Measurements from ENCODE around the gene SLC23A2.
"Not testable (repeated sequence)": the region's sequence is repeated elsewhere in the genome, so short reads cannot be mapped to it uniquely, and the experiment has no call there.

SLC23A2 gene

DNA sequence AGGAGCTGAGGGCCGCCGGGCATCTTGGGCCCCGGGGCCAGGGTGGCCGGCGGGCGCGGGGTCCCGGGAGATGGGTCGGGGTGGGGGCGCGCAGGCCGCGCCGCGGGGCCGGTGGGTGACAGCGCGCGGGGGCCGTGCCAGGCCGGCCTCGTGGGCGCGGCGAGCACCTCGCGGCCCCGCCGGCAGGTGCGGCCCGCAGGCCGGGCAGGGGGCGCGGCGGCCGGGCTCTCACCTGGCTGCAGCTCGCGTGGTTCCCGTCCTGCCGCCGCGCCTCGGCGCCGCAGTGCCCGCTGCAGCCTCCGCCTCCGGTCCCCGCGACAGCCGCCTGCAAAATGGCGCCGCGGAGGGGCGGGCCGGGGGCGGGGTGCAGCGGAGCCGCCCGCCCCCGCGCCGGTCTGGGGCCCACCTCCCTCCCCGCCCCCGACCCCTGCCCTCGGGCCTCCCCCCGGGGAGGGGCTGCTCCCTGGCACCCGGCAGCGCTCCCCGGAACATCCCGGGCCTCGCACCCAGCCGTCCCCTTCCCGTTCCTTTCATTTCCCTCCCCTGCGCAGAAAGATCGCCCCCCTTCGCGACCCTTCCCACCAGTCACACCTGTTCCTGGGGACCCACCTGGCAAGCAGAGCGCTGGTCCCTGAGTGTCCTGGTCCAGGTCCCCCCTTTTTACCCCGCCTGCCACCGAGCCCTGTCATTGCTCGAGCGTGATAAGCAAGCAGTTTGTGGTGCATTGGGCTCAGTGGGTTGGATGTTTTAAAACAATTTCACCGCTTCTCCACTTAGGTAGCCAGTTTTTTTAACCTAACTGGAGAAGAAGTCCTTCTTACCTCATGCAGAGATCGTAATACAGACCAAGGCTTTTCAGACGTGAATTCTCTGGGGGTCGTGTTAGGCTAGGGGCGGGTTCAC lies at the start of gene SLC23A2:
SLC23A2 (minus strand) TSS at position 337 of the 903 bp plus-strand sequence. CDS start 68,948 bp downstream, outside the sequence.
- DNase-seq (ENCODE audit: low spot score), result no peak

DNA sequence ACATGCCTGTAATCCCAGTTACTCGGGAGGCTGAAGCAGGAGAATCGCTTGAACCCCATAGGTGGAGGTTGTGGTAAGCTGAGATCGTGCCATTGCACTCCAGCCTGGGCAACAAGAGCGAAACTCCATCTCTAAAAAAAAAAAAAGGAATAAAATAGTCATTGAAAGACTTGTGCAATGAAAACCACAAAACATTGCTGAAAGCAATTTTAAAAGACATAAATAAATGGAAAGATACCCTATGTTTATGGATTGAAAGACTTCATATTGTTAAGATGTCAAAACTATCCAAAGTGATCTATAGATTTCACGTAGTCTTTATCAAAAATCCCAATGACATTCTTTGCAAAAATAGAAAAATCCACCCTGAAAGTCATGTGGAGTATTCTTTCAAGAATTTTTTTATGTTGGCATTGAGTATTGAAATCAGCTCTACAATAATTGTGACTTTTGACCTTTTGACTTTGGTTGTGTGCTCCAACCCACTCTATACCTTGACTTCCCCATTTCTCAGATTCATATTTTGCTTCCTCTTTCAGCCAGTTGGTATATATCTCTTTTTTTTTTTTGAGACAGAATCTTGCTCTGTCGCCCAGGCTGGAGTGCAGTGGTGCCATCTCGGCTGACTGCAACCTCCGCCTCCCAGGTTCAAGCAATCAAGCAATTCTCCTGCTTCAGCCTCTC lies 45.5 kb upstream of the SLC23A2 start:
- DNase-seq (ENCODE audit: low spot score), result no peak

DNA sequence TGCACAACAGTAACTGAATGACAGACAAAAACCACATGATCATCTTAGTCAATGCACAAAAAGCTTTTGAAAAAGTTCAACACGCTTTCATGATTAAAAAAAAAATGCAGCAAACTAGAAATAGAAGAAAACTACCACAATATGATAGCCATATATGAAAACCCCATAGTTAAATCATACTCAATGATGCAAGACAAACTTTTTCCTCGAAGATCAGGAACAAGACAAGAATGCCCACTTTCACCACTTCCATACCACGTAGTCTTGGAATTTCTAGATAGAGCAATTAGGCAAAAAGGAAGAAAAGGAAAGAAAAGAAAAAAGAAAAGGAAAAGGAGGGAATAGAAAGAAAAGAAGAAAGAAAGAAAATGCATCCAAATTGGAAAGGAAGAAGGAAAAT lies 44.6 kb upstream of the SLC23A2 start:
- DNase-seq (ENCODE audit: low spot score), result no peak

DNA sequence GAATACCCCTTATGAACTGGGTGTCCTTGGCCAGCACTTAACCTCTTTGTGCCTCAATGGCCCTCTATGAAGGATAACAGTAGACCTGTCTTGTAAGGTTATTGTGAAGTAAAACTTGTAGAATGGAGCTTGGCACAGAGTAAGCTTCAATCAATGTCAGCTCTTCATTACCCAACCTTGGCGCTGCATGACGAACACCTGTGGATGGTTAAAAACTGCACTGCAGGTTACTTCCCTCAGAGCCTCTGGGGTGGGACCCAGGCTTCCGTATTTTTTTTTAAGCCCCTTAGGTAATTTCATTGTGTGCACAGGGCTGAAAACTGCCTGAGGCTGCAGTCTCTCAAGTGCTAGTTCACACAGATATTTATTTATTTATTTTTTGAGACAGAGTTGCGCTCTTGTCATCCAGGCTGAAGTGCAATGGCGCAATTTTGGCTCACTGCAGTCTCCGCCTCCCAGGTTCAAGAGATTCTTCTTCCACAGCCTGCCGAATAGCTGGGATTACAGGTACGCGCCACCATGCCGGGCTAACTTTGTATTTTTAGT lies 42.8 kb upstream of the SLC23A2 start:
- DNase-seq (ENCODE audit: low spot score), result no peak

DNA sequence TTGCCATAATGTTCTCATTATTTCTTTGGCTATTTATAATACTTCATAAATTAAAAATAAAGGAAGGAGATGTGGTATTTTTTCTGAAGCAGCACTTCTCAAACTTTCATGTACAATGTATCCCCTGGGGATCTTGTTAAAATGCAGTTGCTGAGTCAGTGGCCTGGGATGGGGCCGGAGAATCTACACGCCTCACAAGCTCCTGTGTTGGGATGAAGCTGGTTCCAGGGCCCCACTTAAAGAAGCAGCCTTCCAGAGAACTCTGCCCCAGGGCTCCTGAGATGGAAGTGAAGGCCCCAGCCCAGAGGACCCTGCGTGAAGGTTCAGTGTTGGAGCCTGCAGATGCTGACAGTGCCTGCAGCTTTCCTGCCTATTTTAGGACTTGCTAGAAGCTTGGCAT lies 40.1 kb upstream of the SLC23A2 start:
- no peak for DNase-seq (ENCODE audit: low spot score)

DNA sequence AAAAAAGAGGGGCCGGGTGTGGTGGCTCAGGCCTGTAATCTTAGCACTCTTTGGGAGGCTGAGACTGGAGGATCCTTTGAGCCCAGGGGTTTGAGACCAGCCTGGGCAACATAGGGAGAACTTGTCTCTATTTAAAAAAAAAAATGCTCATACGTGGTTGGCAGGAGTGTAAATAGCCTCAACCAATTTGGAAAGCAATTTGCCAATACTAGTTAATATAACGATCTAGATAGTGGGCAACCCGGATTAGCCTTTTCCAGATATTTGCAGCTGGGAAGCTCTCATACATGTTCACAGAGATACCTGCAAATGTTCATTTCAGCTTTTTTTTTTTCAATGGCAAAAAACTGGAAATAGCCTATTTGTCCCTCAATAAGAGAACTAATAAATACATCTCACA lies 39.0 kb upstream of the SLC23A2 start:
- no peak for DNase-seq (ENCODE audit: low spot score)

DNA sequence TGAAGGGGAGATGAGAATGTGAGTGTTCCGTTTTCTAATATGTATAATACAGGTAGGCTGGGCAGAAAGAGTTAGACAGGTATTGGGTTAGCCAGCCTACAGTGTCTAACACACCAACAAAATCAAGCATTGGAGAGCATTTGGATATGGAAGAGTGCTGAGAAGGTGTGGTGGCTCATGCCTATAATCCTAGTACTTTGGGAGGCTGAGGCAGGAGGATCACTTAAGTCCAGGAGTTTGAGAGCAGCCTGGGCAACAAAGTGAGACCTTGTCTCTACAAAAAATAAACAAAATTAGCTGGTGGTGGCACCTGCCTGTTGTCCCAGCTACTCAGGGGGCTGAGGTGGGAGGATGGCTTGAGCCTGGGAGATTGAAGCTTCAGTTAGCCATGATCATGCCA lies 38.6 kb upstream of the SLC23A2 start:
- no peak for DNase-seq (ENCODE audit: low spot score)

DNA sequence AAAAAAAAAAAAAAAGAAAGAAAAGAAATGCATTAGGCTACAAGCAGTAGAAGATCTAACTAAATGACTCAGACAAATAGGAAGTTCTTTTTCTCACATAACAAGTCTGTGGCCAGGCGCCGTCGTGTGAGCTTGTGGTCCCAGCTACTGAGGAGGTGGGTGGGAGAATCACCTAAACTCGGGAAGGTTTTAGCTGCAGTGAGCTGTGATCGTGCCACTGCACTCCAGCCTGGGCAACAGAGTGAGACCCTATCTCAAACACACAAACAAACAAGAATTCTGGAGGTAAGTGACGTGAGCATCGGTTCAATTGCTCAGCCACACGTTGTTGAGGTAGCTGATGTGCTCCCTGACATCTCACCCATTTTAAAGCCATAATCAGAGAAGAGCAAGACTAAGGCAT lies 37.9 kb upstream of the SLC23A2 start:
- DNase-seq (ENCODE audit: low spot score), result no peak

DNA sequence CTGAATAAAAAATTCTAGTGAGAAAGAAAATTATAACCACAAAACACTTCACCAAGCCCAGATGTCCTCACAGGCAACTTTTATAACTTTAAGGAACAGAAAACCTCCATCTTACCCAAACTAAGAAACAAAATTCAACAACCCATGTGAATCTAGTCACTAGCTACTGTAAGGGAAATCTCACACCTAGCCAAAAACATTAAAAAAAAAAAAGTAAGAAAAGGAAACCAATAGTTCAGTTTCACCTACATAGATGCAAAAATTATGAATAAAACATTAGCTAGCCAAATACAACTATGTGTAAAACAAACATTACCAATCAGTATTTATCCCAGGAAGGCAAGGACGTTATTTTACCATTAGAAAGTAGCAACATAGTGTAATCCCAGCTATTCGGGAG lies 35.5 kb upstream of the SLC23A2 start:
- no peak for DNase-seq (ENCODE audit: low spot score)

DNA sequence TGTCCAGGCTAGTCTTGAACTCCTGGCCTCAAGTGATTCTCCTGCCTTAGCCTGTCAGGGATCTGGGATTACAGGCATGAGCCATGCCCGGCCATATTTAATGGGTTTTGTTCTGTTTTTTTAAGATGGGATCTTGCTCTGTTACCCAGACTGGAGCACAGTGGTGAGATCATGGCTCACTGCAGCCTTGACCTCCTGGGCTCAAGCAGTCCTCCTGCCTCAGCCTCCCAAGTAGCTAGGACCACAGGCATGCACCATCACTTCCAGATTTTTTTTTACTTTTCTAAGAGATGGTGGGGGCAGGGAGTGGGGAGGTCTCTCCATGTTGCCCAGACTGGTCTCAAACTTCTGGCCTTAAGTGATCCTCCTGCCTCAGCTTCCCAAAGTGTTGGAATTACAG lies 34.2 kb upstream of the SLC23A2 start:
- not testable (repeated sequence) for DNase-seq (ENCODE audit: low spot score)

DNA sequence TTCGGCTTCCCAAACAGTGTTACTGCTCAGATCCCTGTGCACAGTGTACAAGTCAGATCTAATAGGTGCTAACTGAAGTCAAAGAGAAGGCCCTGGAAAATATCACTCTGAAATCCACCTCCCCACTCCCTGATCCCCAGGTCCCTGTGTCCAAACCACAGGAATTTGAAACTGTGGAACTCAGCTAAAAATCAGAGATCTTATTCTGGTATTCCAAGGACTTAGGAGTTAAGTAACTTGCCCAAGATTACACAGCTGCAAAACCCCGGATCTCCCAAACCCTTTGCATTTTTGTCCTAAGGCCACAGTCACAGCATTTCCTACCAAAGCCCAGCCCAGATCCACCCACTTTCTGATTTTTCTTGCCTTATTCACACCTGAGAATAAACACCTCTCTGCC lies 32.3 kb upstream of the SLC23A2 start:
- no peak for DNase-seq (ENCODE audit: low spot score)

DNA sequence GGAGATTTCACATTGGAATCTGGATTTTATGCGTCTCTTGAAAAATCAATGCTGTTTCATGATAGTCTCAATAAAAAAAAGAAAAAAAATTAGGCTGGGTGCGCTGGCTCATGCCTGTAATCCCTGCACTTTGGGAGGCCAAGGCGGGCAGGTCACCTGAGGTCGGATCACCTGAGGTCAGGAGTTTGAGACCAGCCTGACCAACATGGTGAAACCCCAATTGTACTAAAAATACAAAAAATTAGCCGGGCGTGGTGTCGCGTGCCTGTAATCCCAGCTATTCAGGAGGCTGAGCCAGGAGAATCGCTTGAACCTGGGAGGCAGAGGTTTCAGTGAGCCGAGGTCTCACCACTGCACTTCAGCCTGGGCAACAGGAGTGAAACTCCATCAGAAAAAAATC lies 30.4 kb upstream of the SLC23A2 start:
- DNase-seq (ENCODE audit: low spot score), result not testable (repeated sequence)

DNA sequence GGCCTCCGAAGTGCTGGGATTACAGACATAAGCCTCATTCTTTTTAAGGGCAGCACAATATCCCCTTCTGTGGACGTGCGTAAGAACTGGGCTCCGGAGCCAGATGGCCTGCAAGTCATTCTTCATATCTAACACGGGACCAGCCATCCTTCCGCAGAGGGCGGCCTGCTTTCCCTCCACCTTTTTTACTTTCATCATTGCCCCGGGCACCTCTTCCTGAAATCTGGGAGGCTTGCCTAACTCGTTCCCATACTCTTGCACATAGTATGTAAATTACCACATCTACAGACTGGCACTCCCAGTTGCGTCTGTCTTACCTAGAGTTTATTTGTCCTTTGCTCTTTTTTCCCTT lies 29.9 kb upstream of the SLC23A2 start:
- DNase-seq (ENCODE audit: low spot score), result no peak

DNA sequence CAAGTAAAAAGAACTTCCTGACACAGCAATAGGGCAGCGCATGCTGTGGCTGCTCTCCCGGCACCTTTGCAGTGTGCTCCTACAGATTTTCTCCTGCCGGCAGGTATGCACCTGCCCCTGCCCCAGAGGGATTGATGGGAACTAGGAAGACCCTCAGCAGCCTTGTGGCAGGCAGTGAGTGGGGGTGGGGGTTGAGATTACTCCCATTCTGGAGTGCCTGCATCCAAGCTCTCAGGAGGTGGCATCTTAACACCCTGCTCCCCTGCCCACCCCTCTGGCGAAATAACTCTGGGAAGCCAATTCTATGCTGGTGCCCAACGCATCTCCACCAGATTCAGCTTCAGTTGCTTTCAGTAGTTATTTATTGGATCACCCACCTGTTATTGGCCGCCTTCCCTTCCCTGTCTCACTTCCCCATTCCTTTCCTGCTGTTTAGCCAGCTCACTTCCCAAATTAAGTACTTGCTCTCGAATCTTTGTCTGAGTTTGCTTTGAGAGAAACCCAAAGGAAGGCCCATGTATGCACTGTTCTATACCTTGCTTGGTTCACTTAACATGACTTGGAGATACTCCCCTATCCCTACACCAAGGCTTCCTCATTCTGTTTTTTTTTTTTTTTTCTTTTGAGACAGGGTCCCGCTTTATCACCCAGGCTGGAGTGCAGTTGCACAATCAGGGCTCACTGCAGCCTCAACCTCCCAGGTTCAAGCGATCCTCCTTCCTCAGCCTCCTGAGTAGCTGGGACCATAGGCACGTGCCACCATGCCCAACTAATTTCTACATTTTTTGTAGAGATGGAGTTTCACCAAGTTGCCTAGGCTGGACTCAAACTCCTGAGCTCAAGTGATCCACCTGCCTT lies 29.3 kb upstream of the SLC23A2 start:
- no peak for DNase-seq (ENCODE audit: low spot score)

DNA sequence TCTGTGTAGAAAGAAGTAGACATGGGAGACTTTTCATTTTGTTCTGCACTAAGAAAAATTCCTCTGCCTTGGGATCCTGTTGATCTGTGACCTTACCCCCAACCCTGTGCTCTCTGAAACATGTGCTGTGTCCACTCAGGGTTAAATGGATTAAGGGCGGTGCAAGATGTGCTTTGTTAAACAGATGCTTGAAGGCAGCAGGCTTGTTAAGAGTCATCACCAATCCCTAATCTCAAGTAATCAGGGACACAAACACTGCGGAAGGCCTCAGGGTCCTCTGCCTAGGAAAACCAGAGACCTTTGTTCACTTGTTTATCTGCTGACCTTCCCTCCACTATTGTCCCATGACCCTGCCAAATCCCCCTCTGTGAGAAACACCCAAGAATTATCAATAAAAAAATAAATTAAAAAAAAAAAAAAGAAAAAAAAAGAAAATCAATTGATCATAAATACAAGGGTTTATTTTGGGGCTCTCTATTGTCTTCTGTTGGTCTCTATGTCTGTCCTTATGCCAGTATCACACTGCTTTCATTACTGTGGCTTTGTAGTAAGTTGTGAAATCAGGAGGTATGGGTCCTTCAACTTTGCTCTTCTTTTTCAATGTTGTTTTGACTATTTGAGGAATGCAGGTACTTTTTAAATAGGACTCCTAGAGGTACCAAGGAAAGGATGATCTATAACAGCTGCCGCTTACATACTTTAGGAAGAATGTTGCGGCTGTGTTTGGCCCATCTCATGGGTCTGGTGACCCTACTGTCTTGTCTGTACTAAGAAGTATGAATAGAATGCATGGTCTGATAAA lies 27.1 kb upstream of the SLC23A2 start:
- not testable (repeated sequence) for DNase-seq (ENCODE audit: low spot score)

DNA sequence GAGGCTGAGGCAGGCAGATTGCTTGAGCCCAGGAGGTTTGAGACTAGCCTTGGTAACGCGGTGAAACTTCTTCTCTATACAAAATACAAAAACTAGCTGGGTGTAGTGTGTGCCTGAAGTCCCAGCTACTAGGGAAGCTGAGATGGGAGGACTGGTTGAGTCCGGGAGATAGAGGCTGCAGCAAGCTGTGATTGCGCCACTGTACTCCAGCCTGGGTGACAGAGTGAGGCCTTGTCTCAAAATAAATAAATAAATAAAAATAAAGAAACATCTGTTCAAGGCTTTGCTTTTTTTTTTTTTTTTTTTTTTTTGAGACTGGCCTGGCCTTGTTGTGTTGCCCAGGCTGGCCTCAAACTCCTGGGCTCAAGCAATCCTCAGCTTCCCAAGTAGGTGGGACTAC lies 23.7 kb upstream of the SLC23A2 start:
- DNase-seq (ENCODE audit: low spot score), result no peak

DNA sequence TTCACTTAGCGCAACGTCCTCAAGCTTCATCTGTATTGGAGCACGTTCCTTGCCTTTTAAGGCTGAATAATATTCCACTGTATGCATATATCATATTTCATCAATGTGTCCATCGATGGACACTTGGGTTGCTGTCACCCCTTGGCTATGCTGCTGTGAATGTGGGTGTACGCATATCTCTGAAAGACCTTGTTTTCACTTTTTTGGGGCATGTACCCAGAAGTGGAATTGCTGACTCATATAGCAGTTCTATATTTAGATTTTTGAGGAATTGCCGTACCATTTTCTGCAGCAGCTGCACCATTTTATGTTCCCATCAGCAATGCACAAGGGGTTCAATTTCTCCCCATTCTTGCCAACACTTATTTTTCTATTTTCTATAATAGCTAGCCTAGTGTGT lies 22.8 kb upstream of the SLC23A2 start:
- no peak for DNase-seq (ENCODE audit: low spot score)

DNA sequence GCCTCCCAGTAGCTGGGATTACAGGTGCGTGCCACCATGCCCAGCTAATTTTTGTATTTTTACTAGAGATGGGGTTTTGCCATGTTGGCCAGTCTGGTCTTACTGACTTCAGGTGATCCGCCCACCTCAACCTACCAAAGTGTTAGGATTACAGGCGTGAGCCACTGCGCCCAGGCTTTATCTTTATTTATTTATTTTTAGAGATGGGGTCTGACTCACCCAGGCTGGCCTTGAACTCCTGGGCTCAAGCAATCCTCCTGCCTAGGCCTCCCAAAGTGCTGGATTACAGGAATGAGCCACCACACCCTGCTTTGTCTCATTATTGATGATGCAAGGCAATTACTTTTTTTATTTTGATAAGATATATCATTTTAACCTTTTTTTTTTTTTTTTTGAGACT lies 21.9 kb upstream of the SLC23A2 start:
- DNase-seq (ENCODE audit: low spot score), result not testable (repeated sequence)

DNA sequence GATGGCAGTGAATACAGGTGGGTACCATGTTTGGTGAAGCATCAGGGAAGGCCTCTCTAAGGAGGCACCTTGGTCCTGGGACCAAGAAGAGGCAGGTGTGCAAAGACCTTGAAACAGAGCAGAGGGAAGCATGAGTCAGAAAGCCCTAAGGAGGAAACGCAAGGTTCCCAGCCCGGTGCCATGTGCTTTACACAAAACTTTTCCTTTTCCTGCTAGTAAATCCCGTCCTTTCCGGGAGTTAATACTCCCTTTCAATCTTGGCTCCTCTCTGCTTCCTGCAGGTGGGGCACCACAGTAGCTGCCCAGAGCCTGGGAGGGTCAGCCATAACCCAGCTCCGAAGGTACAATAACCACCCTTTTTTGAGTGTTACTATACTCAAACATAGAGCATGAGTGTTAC lies 19.4 kb upstream of the SLC23A2 start:
- DNase-seq (ENCODE audit: low spot score), result no peak

DNA sequence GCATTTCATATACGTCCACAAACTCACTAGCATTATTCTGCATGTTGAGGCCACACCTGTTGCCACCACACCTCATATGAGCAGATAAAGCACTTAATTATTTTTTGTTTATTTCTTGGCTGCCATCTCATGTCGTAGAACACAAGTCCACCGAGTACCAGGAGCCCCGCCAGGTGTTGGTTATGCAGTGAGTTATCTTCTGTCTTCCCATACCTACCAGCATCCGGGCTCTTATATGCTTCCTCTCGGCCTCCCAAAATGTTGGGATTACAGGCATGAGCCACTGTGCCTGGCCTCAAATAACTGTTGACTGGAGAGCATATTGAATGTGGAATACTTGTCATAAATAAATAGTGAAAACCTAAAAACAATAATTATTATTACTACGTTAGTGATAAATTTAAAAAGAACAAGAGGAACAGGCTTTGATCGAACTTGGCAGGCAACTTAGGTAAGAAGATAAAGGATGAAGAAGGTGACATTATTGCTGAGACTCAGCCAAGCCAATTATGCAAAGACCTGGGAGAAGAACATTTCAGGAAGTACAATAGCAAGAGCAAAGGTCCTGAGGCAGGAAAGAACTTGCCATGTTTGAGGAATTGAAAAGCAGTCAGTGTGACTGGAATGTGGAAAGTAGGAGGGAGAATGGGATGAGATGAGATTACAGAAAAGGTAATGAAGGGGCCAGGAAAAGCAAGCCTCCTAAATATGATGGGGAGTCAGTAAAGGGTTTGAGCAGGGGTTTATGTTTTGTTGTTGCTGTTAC lies 12.6 kb upstream of the SLC23A2 start:
- DNase-seq (ENCODE audit: low spot score), result no peak

DNA sequence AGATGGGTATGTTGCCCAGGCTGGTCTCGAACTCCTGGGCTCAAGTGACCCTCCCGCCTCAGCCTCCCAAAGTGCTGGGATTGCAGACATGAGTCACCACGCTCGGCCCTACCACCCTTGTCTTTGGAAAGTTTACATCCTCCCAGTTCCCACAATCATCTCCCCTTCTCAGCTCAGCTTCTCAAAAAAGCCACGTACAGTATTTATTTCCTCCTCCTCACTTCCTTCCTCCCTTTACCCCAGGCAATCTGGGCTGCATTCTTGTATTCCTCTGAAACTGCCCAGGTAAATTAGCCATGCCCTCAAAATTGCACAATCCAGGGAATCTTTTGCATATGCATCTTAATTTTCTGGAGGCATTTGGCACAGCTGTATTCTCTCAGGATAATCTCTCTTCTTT lies 7.4 kb upstream of the SLC23A2 start:
- DNase-seq (ENCODE audit: low spot score), result no peak

Measured in hematopoietic multipotent progenitor cell treated with erythropoietin and hydrocortisone succinate and interleukin-3 and kit ligand, for 17 days (in vitro differentiated cells).